ENCODE measurements around the gene MAP3K1.
"Not testable (repeated sequence)": the region's sequence is repeated elsewhere in the genome, so short reads cannot be mapped to it uniquely, and the experiment has no call there.

The MAP3K1 gene

GRCh38 chr5:56814963-56815657 lies at the start of gene MAP3K1:
Gene MAP3K1 (plus strand): TSS chr5:56815549. CDS start chr5:56815574, 25 bp downstream.
- DNase-seq = peak; percentile 79 to 83

- no peak for DNase-seq
Observed at GRCh38 chr5:56766926-56767325, 48.4 kb upstream of the MAP3K1 start.

- no peak for DNase-seq
Observed at GRCh38 chr5:56769875-56770604, 45.3 kb upstream of the MAP3K1 start.

GRCh38 chr5:56772767-56773166 lies 42.6 kb upstream of the MAP3K1 start:
- no peak for DNase-seq

GRCh38 chr5:56774957-56775356 lies 40.4 kb upstream of the MAP3K1 start:
- DNase-seq = no peak

GRCh38 chr5:56776212-56776846 lies 39.0 kb upstream of the MAP3K1 start:
- DNase-seq = not testable (repeated sequence)

GRCh38 chr5:56783261-56783660 lies 32.1 kb upstream of the MAP3K1 start:
- no peak for DNase-seq

GRCh38 chr5:56786346-56786745 lies 29.0 kb upstream of the MAP3K1 start:
- no peak for DNase-seq

GRCh38 chr5:56791396-56791795 lies 24.0 kb upstream of the MAP3K1 start:
- no peak for DNase-seq

GRCh38 chr5:56798521-56798920 lies 16.8 kb upstream of the MAP3K1 start:
- DNase-seq = no peak

GRCh38 chr5:56800186-56800585 lies 15.2 kb upstream of the MAP3K1 start:
- no peak for DNase-seq

- DNase-seq = no peak
Observed at GRCh38 chr5:56801256-56801655, 14.1 kb upstream of the MAP3K1 start.

GRCh38 chr5:56802205-56802604 lies 13.1 kb upstream of the MAP3K1 start:
- DNase-seq = no peak

GRCh38 chr5:56803025-56803424 lies 12.3 kb upstream of the MAP3K1 start:
- no peak for DNase-seq

- DNase-seq = no peak
Observed at GRCh38 chr5:56803894-56804293, 11.5 kb upstream of the MAP3K1 start.

GRCh38 chr5:56807679-56808078 lies 7.7 kb upstream of the MAP3K1 start:
- DNase-seq = no peak

- no peak for DNase-seq
Observed at GRCh38 chr5:56808211-56808610, 7.1 kb upstream of the MAP3K1 start.

- DNase-seq = no peak
Observed at GRCh38 chr5:56810826-56811225, 4.5 kb upstream of the MAP3K1 start.

- DNase-seq = no peak
Observed at GRCh38 chr5:56812110-56812509, 3.2 kb upstream of the MAP3K1 start.

- no peak for DNase-seq
Observed at GRCh38 chr5:56813302-56813701, 2.0 kb upstream of the MAP3K1 start.

- peak; percentile 28 to 29 for DNase-seq
Observed at GRCh38 chr5:56814361-56814962, 887 bp upstream of the MAP3K1 start.

- DNase-seq = peak in 1 of 2 donors; percentile 20
Observed at GRCh38 chr5:56815658-56816545, 553 bp downstream of the MAP3K1 start.
